HG03575 (cell line): ENCODE measurements around the gene ARRDC5.
"Not testable (repeated sequence)": the region's sequence is repeated elsewhere in the genome, so short reads cannot be mapped to it uniquely, and the experiment has no call there.

ENCODE experiments used
- ATAC-seq: cut with Tn5 transposase; IDR thresholded peaks from one replicate; pipeline ENCODE4 v1.9.1; 2021; ENCODE audit not compliant: unreplicated experiment, insufficient number of reproducible peaks, low FRiP score; ENCODE audit errors: extremely low read depth

Gene ARRDC5

GRCh38 chr19:4902796-4903195, at the start of gene ARRDC5:
Gene ARRDC5 (minus strand): TSS chr19:4902896. CDS start chr19:4902825, 71 bp downstream.
- ATAC-seq = no peak

- ATAC-seq = no peak
Observed at GRCh38 chr19:4951656-4952055, 49.0 kb upstream of the ARRDC5 start.

- ATAC-seq = not testable (repeated sequence)
Observed at GRCh38 chr19:4950650-4951049, 48.0 kb upstream of the ARRDC5 start.

- ATAC-seq = not testable (repeated sequence)
Observed at GRCh38 chr19:4941638-4942169, 39.0 kb upstream of the ARRDC5 start.

- ATAC-seq = no peak
Observed at GRCh38 chr19:4939466-4939865, 36.8 kb upstream of the ARRDC5 start.

- not testable (repeated sequence) for ATAC-seq
Observed at GRCh38 chr19:4938461-4938860, 35.8 kb upstream of the ARRDC5 start.

- ATAC-seq = no peak
Observed at GRCh38 chr19:4937060-4937459, 34.4 kb upstream of the ARRDC5 start.

GRCh38 chr19:4935444-4935843, 32.7 kb upstream of the ARRDC5 start:
- ATAC-seq = no peak

- ATAC-seq = no peak
Observed at GRCh38 chr19:4933528-4933927, 30.8 kb upstream of the ARRDC5 start.

- ATAC-seq = no peak
Observed at GRCh38 chr19:4932711-4933110, 30.0 kb upstream of the ARRDC5 start.

GRCh38 chr19:4930664-4931063, 28.0 kb upstream of the ARRDC5 start:
- no peak for ATAC-seq

GRCh38 chr19:4929186-4929585, 26.5 kb upstream of the ARRDC5 start:
- ATAC-seq = no peak

- no peak for ATAC-seq
Observed at GRCh38 chr19:4923276-4923747, 20.6 kb upstream of the ARRDC5 start.

- ATAC-seq = no peak
Observed at GRCh38 chr19:4922530-4923275, 20.0 kb upstream of the ARRDC5 start.

GRCh38 chr19:4916292-4917082, 13.8 kb upstream of the ARRDC5 start:
- no peak for ATAC-seq

GRCh38 chr19:4914736-4915501, 12.2 kb upstream of the ARRDC5 start:
- no peak for ATAC-seq

- ATAC-seq = no peak
Observed at GRCh38 chr19:4913996-4914735, 11.5 kb upstream of the ARRDC5 start.

- no peak for ATAC-seq
Observed at GRCh38 chr19:4911786-4912672, 9.3 kb upstream of the ARRDC5 start.
